Activated CD4-positive, alpha-beta memory T cell treated with anti-CD3 and anti-CD28 coated beads for 36 hours (primary cell): Measurements from ENCODE around the gene NSUN6. TPM values are rescaled to one million over a fixed set of nuclear protein-coding genes. Genes with fewer than 3 reads are reported as not detected.
"Not testable (repeated sequence)": the region's sequence is repeated elsewhere in the genome, so short reads cannot be mapped to it uniquely, and the experiment has no call there.

ENCODE experiments used
- CTCF ChIA-PET: fragments of 350-600 bp; sonication (Branson Sonifier 250); formaldehyde crosslinking; loops from one replicate; lab custom pipeline; 2021; ENCODE audit warnings: antibody characterized with exemption, inconsistent platforms; lab: Charles Lee
- POLR2A ChIA-PET: fragments of 350-600 bp; sonication (Branson Sonifier 250); formaldehyde crosslinking; loops from one replicate; lab custom pipeline; 2021; ENCODE audit warnings: antibody characterized with exemption; lab: Charles Lee
- DNase-seq: peaks from one replicate; pipeline ENCODE4 v3.0.0-alpha.2; 2020
- H3K27ac Mint-ChIP-seq: one replicate; pipeline ENCODE4 v1.8.0; 2021; ENCODE audit warnings: mixed read lengths
- H3K27me3 Mint-ChIP-seq: one replicate; pipeline ENCODE4 v1.8.0; 2021; ENCODE audit warnings: mixed read lengths
- H3K36me3 Mint-ChIP-seq: one replicate; pipeline ENCODE4 v1.8.0; 2021; ENCODE audit warnings: mixed read lengths
- H3K4me1 Mint-ChIP-seq: one replicate; pipeline ENCODE4 v1.8.0; 2021; ENCODE audit warnings: low read depth, mixed read lengths
- H3K4me3 Mint-ChIP-seq: one replicate; pipeline ENCODE4 v1.8.0; 2021; ENCODE audit warnings: mild to moderate bottlenecking, mixed read lengths
- H3K9me3 Mint-ChIP-seq: one replicate; pipeline ENCODE4 v1.8.0; 2021; ENCODE audit warnings: mixed read lengths
- intact Hi-C: fragments of 100-400 bp; cut with micrococcal nuclease; formaldehyde crosslinking; loops from one replicate; pipeline ENCODE4 v1.15.1; 2023
- total RNA-seq, 2 experiments: library from RNA; stranded (reverse); gene quantifications; one replicate each; pipeline ENCODE4 v1.2.3, GENCODE V29; 2021

The NSUN6 gene
- total RNA-seq, 2 experiments from 2014 or later: 12.6 to 15.0 TPM

DNA sequence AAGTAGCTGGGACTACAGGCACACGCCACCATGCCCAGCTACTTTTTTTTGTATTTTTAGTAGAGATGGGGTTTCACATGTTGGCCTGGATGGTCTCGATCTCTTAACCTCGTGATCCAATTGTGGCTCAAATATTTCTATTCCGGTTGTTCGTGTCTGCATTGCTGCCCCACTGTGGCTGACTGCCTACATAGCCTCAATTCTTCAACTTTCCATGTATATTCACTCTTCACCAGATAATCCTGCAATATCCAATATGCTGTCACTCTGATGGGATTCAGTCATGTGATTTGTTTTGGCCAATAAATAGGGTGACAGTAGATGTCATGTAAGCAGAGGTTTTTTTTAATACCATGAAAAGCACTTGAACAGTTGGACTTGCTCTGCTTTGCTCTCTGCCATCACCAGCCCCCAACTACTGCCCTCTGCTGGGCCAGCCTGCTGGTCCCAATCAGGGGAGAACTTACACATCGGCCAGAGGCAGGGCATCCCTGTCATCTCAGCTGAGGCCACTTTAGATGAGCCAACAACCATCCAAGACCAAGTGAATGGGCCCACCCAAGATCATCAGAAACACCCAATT lies 56.7 kb downstream of the NSUN6 start:
- H3K9me3 Mint-ChIP-seq: peaks cover 6% of the 10 kb centered on the region

DNA sequence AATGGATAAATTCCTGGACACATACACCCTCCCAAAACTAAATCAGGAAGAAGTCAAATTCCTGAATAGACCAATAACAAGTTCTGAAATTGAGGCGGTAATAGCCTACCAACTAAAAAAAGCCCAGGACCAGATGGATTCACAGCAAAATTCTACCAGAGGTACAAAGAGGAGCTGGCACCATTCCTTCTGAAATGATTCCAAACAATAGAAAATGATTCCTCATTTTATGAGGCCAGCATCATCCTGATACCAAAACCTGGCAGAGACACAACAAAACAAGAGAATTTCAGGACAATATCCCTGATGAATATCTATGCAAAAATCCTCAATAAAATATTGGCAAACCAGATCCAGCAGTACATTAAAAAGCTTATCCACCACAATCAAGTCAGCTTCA lies 60.2 kb downstream of the NSUN6 start:
- H3K36me3 Mint-ChIP-seq: peaks cover 74% of the 10 kb centered on the region
- H3K27me3 Mint-ChIP-seq, POLR2A ChIA-PET, CTCF ChIA-PET, DNase-seq, H3K27ac Mint-ChIP-seq, H3K4me1 Mint-ChIP-seq, H3K4me3 Mint-ChIP-seq, intact Hi-C loops, H3K9me3 Mint-ChIP-seq: not testable (repeated sequence)

More for the DNA sequence above, 56.7 kb downstream of the NSUN6 start:
- H3K4me3 Mint-ChIP-seq: no peak overlapping the region
- ChIA-PET CTCF (no interaction called here), POLR2A (no interaction called here)
- H3K27ac Mint-ChIP-seq: no peak overlapping the region
- intact Hi-C loops: no loop called here
- peaks cover 51% of the 10 kb centered on the region for H3K36me3 Mint-ChIP-seq
- no peak for DNase-seq
- no peaks in the 10 kb centered on the region for H3K27me3 Mint-ChIP-seq
- peaks cover 2% of the 10 kb centered on the region for H3K4me1 Mint-ChIP-seq

DNA sequence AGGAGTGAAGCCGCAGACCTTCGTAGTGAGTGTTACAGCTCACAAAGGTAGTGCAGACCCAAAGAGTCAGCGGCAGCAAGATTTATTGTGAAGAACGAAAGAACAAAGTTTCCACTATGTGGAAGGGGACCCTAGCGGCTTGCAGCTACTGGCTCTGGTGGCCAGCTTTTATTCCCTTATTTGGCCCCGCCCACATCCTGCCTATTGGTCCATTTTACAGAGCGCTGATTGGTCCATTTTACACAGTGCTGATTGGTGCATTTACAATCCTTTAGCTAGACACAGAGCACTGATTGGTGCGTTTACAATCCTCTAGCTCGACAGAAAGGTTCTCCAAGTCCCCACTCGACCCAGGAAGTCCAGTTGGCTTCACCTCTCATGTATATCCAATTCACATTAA lies 64.8 kb downstream of the NSUN6 start:
- DNase-seq, POLR2A ChIA-PET, H3K27ac Mint-ChIP-seq, H3K4me3 Mint-ChIP-seq, H3K9me3 Mint-ChIP-seq, H3K27me3 Mint-ChIP-seq, intact Hi-C loops, CTCF ChIA-PET: not testable (repeated sequence)
- Mint-ChIP-seq H3K36me3 (peaks cover 63% of the 10 kb centered on the region), H3K4me1 (peaks cover 13% of the 10 kb centered on the region)

DNA sequence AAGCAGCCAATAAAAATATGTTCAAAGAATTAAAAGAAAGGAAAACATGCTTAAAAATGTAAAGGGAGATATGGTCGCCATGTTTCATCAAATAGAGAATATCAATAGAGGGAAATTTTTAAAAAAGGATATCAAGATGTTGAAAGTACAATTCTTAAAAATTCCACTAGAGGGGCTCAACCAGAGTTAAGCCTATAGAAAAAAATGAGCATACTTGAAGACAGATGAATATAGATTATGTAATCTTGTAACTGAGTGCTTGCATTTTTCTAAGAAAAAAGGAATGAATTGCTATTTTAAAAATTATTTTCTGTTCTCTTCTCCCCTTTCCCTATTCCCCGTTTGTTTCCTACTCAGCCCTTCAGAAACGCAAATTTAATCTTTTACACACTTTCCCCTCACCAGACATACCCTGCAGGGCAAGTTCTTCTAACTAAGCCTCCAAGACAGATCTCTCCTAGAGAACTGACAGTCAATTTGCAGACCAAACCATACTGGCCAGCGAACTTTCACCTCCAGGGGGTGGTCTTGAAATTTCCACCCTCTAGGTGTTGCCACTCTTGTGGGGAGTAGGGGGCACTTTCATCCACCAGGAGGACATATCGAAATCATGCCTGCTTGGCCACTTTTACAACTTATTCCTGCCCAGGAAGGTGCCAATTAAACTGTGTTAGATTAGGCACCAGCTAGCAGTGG lies 67.7 kb downstream of the NSUN6 start:
- CTCF ChIA-PET: interaction anchor here (0.7 kb wide), 1 partner anchor 42 kb away, joined by 4 read pairs; no protein-coding TSS in a partner anchor
- Mint-ChIP-seq H3K36me3 (peaks cover 69% of the 10 kb centered on the region), H3K4me3 (no peak overlapping the region), H3K27me3 (no peaks in the 10 kb centered on the region), H3K9me3 (peaks cover 6% of the 10 kb centered on the region), H3K4me1 (peaks cover 10% of the 10 kb centered on the region), H3K27ac (no peak overlapping the region)
- POLR2A ChIA-PET: no interaction called here
- intact Hi-C loops: no loop called here
- no peak for DNase-seq

DNA sequence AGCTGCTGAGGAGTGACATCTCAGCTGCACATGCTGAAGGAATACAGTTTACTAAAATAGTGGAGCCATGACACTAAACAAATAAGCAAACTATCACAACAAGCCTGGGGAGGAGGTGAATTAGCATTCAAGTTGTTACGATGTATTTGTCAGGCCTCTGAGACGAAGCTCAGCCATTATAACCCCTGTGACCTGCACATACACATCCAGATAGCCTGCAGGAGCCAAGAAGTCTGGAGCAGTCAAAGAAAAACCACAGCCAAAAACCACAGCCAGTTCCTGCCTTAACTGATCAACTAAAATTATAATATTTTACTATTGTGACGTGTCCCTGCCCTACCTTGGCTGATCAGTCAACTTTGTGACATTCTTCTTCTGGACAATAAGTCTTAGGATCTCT lies 68.6 kb downstream of the NSUN6 start:
- H3K4me3 Mint-ChIP-seq: no peak overlapping the region
- intact Hi-C loops: no loop called here
- CTCF ChIA-PET: no interaction called here
- H3K9me3 Mint-ChIP-seq: peaks cover 11% of the 10 kb centered on the region
- no peak for DNase-seq
- H3K27me3 Mint-ChIP-seq: no peaks in the 10 kb centered on the region
- no peak overlapping the region for H3K27ac Mint-ChIP-seq
- H3K4me1 Mint-ChIP-seq: peaks cover 10% of the 10 kb centered on the region
- POLR2A ChIA-PET: no interaction called here
- peaks cover 70% of the 10 kb centered on the region for H3K36me3 Mint-ChIP-seq

DNA sequence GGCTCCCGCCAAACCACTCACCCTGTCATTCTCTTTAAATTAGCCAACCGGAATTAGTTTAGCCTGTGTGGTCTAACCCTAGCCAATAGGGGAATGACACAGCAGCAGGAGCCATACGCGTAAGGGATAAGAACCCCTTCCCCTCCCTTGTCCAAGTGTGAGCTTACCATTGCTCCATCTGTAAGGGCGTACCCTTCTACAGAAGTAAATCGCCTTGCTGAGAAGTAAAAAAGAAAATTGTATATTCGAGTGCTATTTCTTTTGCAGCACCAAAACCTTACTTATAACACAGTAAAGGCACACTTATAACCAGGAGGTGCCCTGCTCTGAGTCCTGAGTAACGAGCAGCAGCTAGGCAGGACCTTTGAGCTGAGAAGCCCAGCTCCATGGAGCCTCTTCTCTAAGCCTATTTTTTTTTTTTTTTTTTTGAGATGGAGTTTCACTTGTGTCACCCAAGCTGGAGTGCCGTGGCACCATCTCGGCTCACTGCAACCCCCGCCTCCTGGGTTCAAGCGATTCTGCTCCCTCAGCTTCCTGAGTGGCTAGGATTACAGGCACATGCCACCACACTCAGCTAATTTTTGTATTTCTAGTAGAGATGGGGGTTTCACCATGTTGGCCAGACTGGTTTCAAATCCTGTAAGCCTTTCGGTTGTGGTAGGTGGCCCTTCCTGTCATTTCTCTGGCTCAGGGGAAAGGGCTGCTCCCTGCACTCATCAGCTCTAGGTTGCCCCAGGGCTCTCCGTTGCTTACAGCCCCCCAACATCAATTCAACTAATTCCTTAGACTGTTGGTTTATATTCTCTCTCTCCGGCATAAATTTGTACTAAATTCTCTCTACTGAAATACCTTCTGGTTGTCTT lies 73.3 kb downstream of the NSUN6 start:
- intact Hi-C loops: no loop called here
- Mint-ChIP-seq H3K27me3 (no peaks in the 10 kb centered on the region), H3K9me3 (peaks cover 18% of the 10 kb centered on the region)

DNA sequence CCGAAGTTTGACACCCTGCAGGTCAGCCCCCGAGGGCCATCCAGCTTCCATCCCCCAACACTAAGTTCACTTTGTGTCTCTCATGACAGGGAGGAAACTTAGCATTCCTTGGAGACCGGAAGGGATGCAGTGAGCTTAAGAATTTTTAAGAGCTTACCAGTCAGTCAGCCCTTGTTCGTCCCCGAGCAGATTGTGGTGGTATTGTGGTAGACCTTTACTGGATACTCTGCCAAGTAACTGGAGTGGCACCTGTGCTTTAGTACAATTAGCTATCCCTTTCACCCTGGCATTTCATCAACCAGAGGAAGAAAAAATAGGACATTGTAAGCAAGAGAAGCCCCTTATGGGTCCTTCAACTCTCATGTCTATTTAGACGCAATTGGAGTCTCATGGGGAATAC lies 74.8 kb downstream of the NSUN6 start:
- DNase-seq: no peak
- Mint-ChIP-seq H3K4me3 (no peak overlapping the region), H3K9me3 (peaks cover 18% of the 10 kb centered on the region), H3K36me3 (peaks cover 65% of the 10 kb centered on the region), H3K27ac (no peak overlapping the region), H3K4me1 (no peaks in the 10 kb centered on the region), H3K27me3 (no peaks in the 10 kb centered on the region)
- POLR2A ChIA-PET: no interaction called here
- CTCF ChIA-PET: no interaction called here
- intact Hi-C loops: no loop called here

More for the DNA sequence above, 73.3 kb downstream of the NSUN6 start:
- CTCF ChIA-PET: no interaction called here
- no peak overlapping the region for H3K4me3 Mint-ChIP-seq
- H3K4me1 Mint-ChIP-seq: peaks cover 3% of the 10 kb centered on the region
- POLR2A ChIA-PET: no interaction called here
- H3K36me3 Mint-ChIP-seq: peaks cover 76% of the 10 kb centered on the region
- no peak overlapping the region for H3K27ac Mint-ChIP-seq
- DNase-seq: no peak

DNA sequence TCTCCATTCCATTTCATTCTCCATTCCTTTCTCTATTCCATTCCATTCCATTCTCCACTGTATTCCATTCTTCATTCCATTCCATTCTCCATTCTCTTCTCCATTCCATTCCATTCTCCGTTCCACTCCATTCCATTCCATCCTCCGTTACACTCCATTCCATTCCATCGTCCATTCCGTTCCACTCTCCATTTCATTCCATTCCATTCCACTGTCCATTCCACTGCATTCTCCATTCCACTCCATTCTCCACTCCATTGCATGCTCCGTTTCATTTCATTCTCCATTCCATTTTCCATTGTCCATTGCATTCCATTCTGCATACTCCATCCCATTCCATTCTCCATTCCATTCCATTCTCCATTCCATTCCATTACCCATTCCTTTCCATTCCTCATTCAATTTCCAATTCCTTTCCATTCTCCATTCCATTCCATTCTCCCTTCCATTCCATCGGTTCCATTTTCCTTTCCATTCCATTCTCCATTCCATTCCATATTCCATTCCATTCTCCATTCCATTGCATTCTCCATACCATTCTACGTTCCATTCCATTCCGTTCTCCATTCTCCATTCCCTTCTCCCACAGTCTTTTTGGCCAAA lies 78.3 kb downstream of the NSUN6 start:
- no peaks in the 10 kb centered on the region for H3K27me3 Mint-ChIP-seq
- intact Hi-C loops: no loop called here
- POLR2A ChIA-PET: no interaction called here

DNA sequence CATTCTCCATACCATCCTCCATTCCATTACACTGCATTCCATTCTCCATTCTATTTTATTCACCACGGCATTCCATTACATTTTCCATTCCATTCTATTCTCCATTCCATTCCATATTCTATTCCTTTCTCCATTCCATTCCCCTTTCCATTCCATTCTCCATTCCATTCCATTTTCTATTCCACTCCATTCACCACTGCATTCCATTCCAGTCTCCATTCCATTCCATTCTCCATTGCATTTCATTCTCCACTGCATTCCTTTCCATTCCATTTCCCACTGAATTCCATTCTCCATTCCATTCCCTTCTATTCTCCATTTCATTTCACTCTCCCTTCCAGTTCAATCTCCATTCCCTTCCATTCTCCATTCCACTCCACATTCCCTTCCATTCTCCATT lies 79.6 kb downstream of the NSUN6 start:
- Mint-ChIP-seq H3K27ac (no peak overlapping the region), H3K27me3 (no peaks in the 10 kb centered on the region), H3K4me3 (no peak overlapping the region), H3K4me1 (no peaks in the 10 kb centered on the region), H3K9me3 (no peaks in the 10 kb centered on the region), H3K36me3 (peaks cover 21% of the 10 kb centered on the region)
- POLR2A ChIA-PET: no interaction called here
- intact Hi-C loops: no loop called here
- CTCF ChIA-PET: no interaction called here
- no peak for DNase-seq

More for the DNA sequence above, 78.3 kb downstream of the NSUN6 start:
- no peak for DNase-seq
- Mint-ChIP-seq H3K9me3 (peaks cover 7% of the 10 kb centered on the region), H3K36me3 (peaks cover 33% of the 10 kb centered on the region), H3K4me1 (no peaks in the 10 kb centered on the region), H3K27ac (no peak overlapping the region), H3K4me3 (no peak overlapping the region)
- CTCF ChIA-PET: no interaction called here

DNA sequence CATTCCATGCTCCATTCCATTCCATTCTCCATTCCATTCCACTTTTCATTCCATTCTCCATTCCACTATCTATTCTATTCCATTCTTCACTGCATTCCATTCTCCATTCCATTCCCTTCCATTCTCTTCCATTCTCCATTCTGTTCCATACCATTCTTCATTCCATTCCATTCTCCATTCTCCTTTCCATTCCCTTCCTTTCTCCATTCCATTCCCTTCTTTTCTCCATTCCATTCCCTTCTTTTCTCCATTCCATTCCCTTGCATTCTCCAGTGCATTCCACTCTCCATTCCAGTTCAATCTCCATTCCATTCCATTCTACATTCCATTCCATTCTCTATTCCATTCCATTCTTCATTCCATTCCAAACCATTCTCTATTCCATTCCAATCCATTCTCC lies 80.3 kb downstream of the NSUN6 start:
- POLR2A ChIA-PET: no interaction called here

DNA sequence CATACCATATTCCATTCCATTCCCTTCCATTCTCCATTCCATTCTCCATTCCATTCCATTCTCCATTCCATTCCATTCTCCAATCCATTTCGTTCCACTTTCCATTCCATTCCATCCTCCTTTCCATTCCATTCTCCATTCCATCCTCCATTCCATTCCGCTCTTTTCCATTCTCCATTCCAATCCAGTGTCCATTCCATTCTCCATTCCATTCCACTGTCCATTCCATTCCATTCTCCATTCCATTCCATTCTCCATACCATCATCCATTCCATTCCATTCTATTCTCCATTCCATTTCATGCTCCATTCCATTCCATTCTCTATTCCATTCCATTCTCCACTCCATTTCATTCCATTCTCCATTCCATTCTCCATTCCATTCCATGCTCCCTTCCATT lies 81.0 kb downstream of the NSUN6 start:
- POLR2A ChIA-PET, H3K4me1 Mint-ChIP-seq, H3K36me3 Mint-ChIP-seq, CTCF ChIA-PET, H3K9me3 Mint-ChIP-seq, H3K27ac Mint-ChIP-seq, H3K27me3 Mint-ChIP-seq, DNase-seq, intact Hi-C loops, H3K4me3 Mint-ChIP-seq: not testable (repeated sequence)

More for the DNA sequence above, 80.3 kb downstream of the NSUN6 start:
- H3K27me3 Mint-ChIP-seq: no peaks in the 10 kb centered on the region
- DNase-seq: no peak
- CTCF ChIA-PET: no interaction called here
- no peaks in the 10 kb centered on the region for H3K9me3 Mint-ChIP-seq
- H3K4me3 Mint-ChIP-seq: no peak overlapping the region
- no peaks in the 10 kb centered on the region for H3K4me1 Mint-ChIP-seq
- no peak overlapping the region for H3K27ac Mint-ChIP-seq
- intact Hi-C loops: no loop called here
- peaks cover 15% of the 10 kb centered on the region for H3K36me3 Mint-ChIP-seq

DNA sequence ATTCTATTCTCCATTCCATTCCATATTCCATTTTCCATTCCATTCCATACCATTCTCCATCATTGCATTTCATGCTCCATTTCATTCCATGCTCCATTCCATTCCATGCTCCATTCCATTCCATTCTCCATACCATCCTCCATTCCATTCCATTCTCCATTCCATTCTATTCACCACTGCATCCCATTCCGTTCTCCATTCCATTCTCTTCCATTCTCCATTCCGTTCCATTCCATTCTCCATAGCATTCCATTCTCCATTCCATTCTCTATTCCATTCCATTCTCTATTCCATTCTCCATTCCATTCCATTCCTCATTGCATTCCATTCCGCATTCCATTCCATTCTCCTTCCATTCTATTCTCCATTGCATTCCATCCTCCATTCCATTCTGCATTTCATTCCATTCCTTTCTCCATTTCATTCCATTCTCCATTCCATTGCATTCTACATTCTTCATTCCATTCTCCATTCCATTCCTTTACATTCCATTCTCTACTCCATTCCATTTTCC lies 84.0 kb downstream of the NSUN6 start:
- Mint-ChIP-seq H3K27ac (no peak overlapping the region), H3K4me1 (no peaks in the 10 kb centered on the region), H3K9me3 (no peaks in the 10 kb centered on the region), H3K4me3 (no peak overlapping the region), H3K27me3 (no peaks in the 10 kb centered on the region), H3K36me3 (no peaks in the 10 kb centered on the region)
- intact Hi-C loops: no loop called here
- POLR2A ChIA-PET: no interaction called here
- no peak for DNase-seq
- CTCF ChIA-PET: no interaction called here
